Kidney (tissue), 14 donors: ENCODE measurements around the gene KLRG1. TPM values are rescaled to one million over a fixed set of nuclear protein-coding genes. Genes with fewer than 3 reads are reported as not detected.

Experiments used
- DNase-seq, 5 donors: peaks; one replicate each; pipeline ENCODE4 v3.0.0-alpha.2; 2013 to 2020
- FAIRE-seq: peaks from 2 replicates; lab custom pipeline; 2012; peaks lifted over from hg19 to GRCh38; lab: Jason Lieb, UNC
- H3K27ac ChIP-seq, 2 donors: one replicate each; pipeline ENCODE4 v1.7.0; 2013; ENCODE audit warnings: low read depth in 2 of 2, low read length in 2 of 2, inconsistent platforms in 1 of 2
- H3K27me3 ChIP-seq: one replicate; pipeline ENCODE4 v1.7.1; 2013; ENCODE audit warnings: low read length, inconsistent platforms; ENCODE audit not compliant: control insufficient read depth, insufficient read depth
- H3K36me3 ChIP-seq, 3 donors: one replicate each; pipeline versions ENCODE4 v1.7.0 to v1.7.1; 2013; ENCODE audit warnings: low read length in 3 of 3, control low read depth in 1 of 3, inconsistent platforms in 1 of 3; ENCODE audit not compliant: insufficient read depth in 3 of 3, control insufficient read depth in 2 of 3
- H3K4me1 ChIP-seq, 3 donors: one replicate each; pipeline versions ENCODE4 v1.7.0 to v1.7.1; 2013; ENCODE audit warnings: low read length in 3 of 3, inconsistent platforms in 1 of 3, low read depth in 1 of 3; ENCODE audit not compliant: control insufficient read depth in 2 of 3, insufficient read depth in 2 of 3
- H3K4me3 ChIP-seq, 3 donors: one replicate each; pipeline versions ENCODE4 v1.7.0 to v1.8.1; 2013; ENCODE audit warnings: low read length in 3 of 3, control low read depth in 1 of 3, inconsistent platforms in 1 of 3
- H3K9ac ChIP-seq, 3 donors: one replicate each; pipeline versions ENCODE4 v1.7.0 to v1.7.1; 2013; ENCODE audit warnings: low read length in 3 of 3, control low read depth in 1 of 3, inconsistent platforms in 1 of 3
- H3K9me3 ChIP-seq, 3 donors: one replicate each; pipeline versions ENCODE4 v1.7.0 to v1.7.1; 2013; ENCODE audit warnings: low read length in 3 of 3, control low read depth in 1 of 3, inconsistent platforms in 1 of 3; ENCODE audit not compliant: control insufficient read depth in 2 of 3, insufficient read depth in 1 of 3
- CTCF ChIP-seq: IDR thresholded peaks from 3 replicates; pipeline ENCODE4 v1.5.1; 2012; ENCODE audit warnings: mild to moderate bottlenecking, moderate library complexity, borderline replicate concordance; ENCODE audit not compliant: insufficient read depth; ENCODE audit errors: extremely low read depth
- intact Hi-C: fragments of 100-400 bp; cut with DNase I; formaldehyde crosslinking; loops from one replicate; pipeline ENCODE4 v1.11.1; 2022
- polyA plus RNA-seq: library from polyadenylated mRNA; stranded (reverse); fragments of 350-450 nt; fragmentation: Illumina TruSeq; extraction: RNeasy Lipid Tissue Mini Kit (QIAGEN cat#74804); gene quantifications from one replicate; pipeline ENCODE4 v1.2.3, GENCODE V29; 2014; ENCODE audit warnings: low read depth, low replicate concordance; ENCODE audit not compliant: insufficient read depth
- total RNA-seq: library from RNA; stranded (reverse); fragmentation: NEBNext Ultra II Directional; extraction: Animal tissue kit (Norgen Biotek cat#: 25700); gene quantifications from one replicate; pipeline ENCODE4 v1.2.1, GENCODE V29; 2021
- donor health status: control.
- donor health status: control.
- donor health status: control.
- donor health status: control.
- donor health status: control.
- donor health status: DM: yes; HTN: yes; CAD: no.
- donor health status: Normal renal cell carcinoma (clear cell type).

The KLRG1 gene
- total and polyA plus RNA-seq, 2 donors from 2014 or later = 3.2 to 7.7 TPM

DNA sequence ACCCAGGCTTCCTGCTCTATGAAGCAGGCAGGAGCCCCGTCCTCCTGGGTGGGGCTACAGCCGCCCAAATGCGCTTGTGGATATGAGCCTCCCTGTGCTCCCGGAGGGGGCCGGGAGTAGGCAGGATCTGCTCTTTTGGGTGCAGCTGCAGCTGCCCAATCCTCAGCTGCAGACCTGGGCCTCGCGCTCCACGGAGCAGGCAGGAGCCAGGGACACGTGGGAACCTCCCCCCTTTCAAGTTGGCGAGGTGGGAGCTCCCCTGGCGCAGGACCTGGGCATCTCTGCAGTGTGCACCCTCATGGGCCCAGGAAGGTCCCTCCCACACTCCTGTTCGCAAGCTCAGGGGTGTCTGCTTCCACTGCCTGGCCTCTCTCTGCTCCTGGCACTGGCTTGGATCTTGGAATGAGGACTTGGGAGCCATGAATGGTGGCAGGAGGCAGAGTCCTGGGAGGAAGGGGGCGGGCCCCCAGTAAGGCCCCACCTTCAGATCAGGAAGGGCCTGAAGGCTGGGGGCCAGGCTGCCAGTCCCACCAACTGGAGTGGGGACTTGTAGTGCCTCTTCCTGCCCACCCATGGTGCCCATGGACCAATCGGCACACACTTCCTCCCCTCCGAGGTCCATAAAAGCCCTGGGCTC is 61.3 kb downstream of the KLRG1 start:
- Histone ChIP-seq H3K4me1 (no peaks in the 10 kb centered on the region), H3K9ac (no peak overlapping the region), H3K27ac (no peak overlapping the region), H3K4me3 (no peak overlapping the region), H3K27me3 (no peaks in the 10 kb centered on the region), H3K36me3 (no peaks in the 10 kb centered on the region), H3K9me3 (no peaks in the 10 kb centered on the region)
- DNase-seq (no peak), FAIRE-seq (no peak)
- intact Hi-C loops = no loop called here
- TF ChIP-seq CTCF = no peak

DNA sequence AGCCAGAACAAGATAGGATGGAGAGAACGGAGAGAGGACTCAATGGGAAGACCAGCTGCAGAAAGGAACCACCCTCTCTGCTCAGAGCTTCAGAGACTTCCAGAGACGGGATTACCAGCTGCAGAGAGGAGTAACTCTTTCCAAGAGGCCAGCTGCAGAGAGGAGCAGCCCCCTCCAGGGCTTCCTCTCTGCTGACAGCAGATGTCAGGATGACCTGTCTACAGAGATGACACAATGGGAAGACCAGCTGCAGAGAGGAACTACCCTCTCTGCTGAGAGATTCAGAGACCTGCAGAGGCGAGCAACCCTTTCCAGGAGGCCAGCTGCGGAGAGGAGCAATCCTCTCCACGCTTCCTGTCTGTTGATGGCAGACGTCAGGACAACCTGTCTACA is 61.8 kb downstream of the KLRG1 start:
- H3K9me3 ChIP-seq = no peaks in the 10 kb centered on the region
- H3K4me1 ChIP-seq = no peaks in the 10 kb centered on the region
- H3K4me3 ChIP-seq = no peak overlapping the region
- H3K27me3 ChIP-seq = no peaks in the 10 kb centered on the region
- DNase-seq (no peak), FAIRE-seq (no peak)
- H3K36me3 ChIP-seq = no peaks in the 10 kb centered on the region
- no peak overlapping the region for H3K9ac ChIP-seq
- H3K27ac ChIP-seq = no peak overlapping the region
- intact Hi-C loops = no loop called here
- TF ChIP-seq CTCF = no peak

- H3K27ac ChIP-seq = no peak overlapping the region
- no peaks in the 10 kb centered on the region for H3K27me3 ChIP-seq
- TF ChIP-seq CTCF = no peak
- H3K9me3 ChIP-seq = no peaks in the 10 kb centered on the region
- H3K9ac ChIP-seq = no peak overlapping the region
- intact Hi-C loops = no loop called here
- no peaks in the 10 kb centered on the region for H3K36me3 ChIP-seq
- FAIRE-seq (no peak), DNase-seq (no peak)
- H3K4me3 ChIP-seq = no peak overlapping the region
- H3K4me1 ChIP-seq = no peaks in the 10 kb centered on the region
Observed at GRCh38 chr12:9052610-9053009, 63.3 kb downstream of the KLRG1 start.

Other genes starting within 250 kb of the KLRG1 start
- gene A2ML1, start 166.9 kb upstream of the KLRG1 start, total RNA-seq = not detected
- gene A2ML1, start 166.9 kb upstream of the KLRG1 start, polyA plus RNA-seq = not detected
- gene PHC1, start 75.0 kb upstream of the KLRG1 start, total RNA-seq = 41.0 TPM
- 12.5 TPM for gene PHC1, start 75.0 kb upstream of the KLRG1 start, polyA plus RNA-seq
- gene M6PR, start 39.9 kb upstream of the KLRG1 start, total RNA-seq = 165 TPM
- gene M6PR, start 39.9 kb upstream of the KLRG1 start, polyA plus RNA-seq = 84.7 TPM
- 971 TPM for gene A2M, start 126.4 kb downstream of the KLRG1 start, total RNA-seq
- gene A2M, start 126.4 kb downstream of the KLRG1 start, polyA plus RNA-seq = 745 TPM
- 0.31 TPM for gene PZP, start 218.8 kb downstream of the KLRG1 start, total RNA-seq
- not detected for gene PZP, start 218.8 kb downstream of the KLRG1 start, polyA plus RNA-seq